SU-DHL-6 (cell line): Measurements from ENCODE around the gene C6orf89.

Experiments
- H2AFZ ChIP-seq: fragments of 200-600 bp; sonication (generic); 2 replicates; pipeline ENCODE4 v1.6.1; 2014; ENCODE audit warnings: low read depth, mild to moderate bottlenecking, moderate library complexity, mixed read lengths, antibody characterized with exemption, low read length; ENCODE audit not compliant: severe bottlenecking
- H3F3A ChIP-seq: fragments of 200-600 bp; shearing (Covaris generic); 2 replicates; pipeline ENCODE4 v1.6.0; 2016; ENCODE audit warnings: antibody characterized with exemption, mild to moderate bottlenecking; ENCODE audit not compliant: insufficient read depth
- H3K27ac ChIP-seq: fragments of 200-600 bp; sonication (generic); 2 replicates; pipeline ENCODE4 v1.5.1; 2016; ENCODE audit warnings: low read depth, mild to moderate bottlenecking, low read length, moderate library complexity, mixed read lengths
- H3K27me3 ChIP-seq: fragments of 200-600 bp; sonication (generic), shearing (Covaris generic); 2 replicates; pipeline ENCODE4 v1.6.0; 2014; ENCODE audit warnings: mild to moderate bottlenecking, low read length
- H3K36me3 ChIP-seq: fragments of 200-600 bp; sonication (generic); 2 replicates; pipeline ENCODE4 v1.6.1; 2014; ENCODE audit warnings: mild to moderate bottlenecking, low read length, mixed read lengths
- H3K4me2 ChIP-seq: fragments of 300-600, 200-600 bp; shearing (Covaris generic), sonication (generic); 2 replicates; pipeline ENCODE4 v1.6.0; 2014; ENCODE audit warnings: low read length, low read depth, mild to moderate bottlenecking; ENCODE audit not compliant: poor library complexity, severe bottlenecking
- H3K4me3 ChIP-seq: fragments of 200-600 bp; sonication (generic); 2 replicates; pipeline ENCODE4 v1.5.1; 2014; ENCODE audit warnings: antibody characterized with exemption, low read length, mild to moderate bottlenecking, mixed read lengths; ENCODE audit not compliant: insufficient read depth, poor library complexity, severe bottlenecking
- H3K79me2 ChIP-seq: fragments of 200-600 bp; sonication (generic); 2 replicates; pipeline ENCODE4 v1.6.1; 2014; ENCODE audit warnings: mild to moderate bottlenecking, low read length, moderate library complexity; ENCODE audit not compliant: insufficient read depth
- H3K9ac ChIP-seq: fragments of 200-600 bp; sonication (generic); 2 replicates; pipeline ENCODE4 v1.7.0; 2014; ENCODE audit warnings: mild to moderate bottlenecking, low read length
- H3K9me2 ChIP-seq: fragments of 200-600 bp; sonication (generic); replicated peaks from 2 replicates; pipeline ENCODE4 v1.6.1; 2014; ENCODE audit warnings: low read length; ENCODE audit not compliant: insufficient read depth
- H3K9me3 ChIP-seq: fragments of 200-600 bp; sonication (generic); 2 replicates; pipeline ENCODE4 v1.6.1; 2014; ENCODE audit warnings: low read length, mixed read lengths; ENCODE audit not compliant: insufficient read depth
- H4K20me1 ChIP-seq: fragments of 200-600 bp; sonication (generic); 2 replicates; pipeline ENCODE4 v1.6.1; 2014; ENCODE audit warnings: low read depth, mild to moderate bottlenecking, antibody characterized with exemption, low read length, moderate library complexity, mixed read lengths
- CTCF ChIP-seq: fragments of 200-600 bp; sonication (generic); IDR thresholded peaks from one replicate; pipeline ENCODE4 v1.5.1; 2017; ENCODE audit warnings: antibody characterized with exemption, mild to moderate bottlenecking, low read length, moderate library complexity; ENCODE audit not compliant: insufficient read depth, poor library complexity, severe bottlenecking
- EZH2phosphoT487 ChIP-seq: fragments of 200-600 bp; sonication (generic), shearing (Covaris generic); conservative IDR thresholded peaks from 2 replicates; pipeline ENCODE4 v1.6.1; 2018; ENCODE audit warnings: mild to moderate bottlenecking, antibody characterized with exemption, low read length, moderate library complexity, mixed read lengths

Gene C6orf89

GRCh38 chr6:36867471-36868224, 18.1 kb upstream of the C6orf89 start:
- peaks cover 38% of the 10 kb centered on the region for H3K36me3 ChIP-seq
- no peaks in the 10 kb centered on the region; the same call in 1 of the 2 replicates for H4K20me1 ChIP-seq

DNA sequence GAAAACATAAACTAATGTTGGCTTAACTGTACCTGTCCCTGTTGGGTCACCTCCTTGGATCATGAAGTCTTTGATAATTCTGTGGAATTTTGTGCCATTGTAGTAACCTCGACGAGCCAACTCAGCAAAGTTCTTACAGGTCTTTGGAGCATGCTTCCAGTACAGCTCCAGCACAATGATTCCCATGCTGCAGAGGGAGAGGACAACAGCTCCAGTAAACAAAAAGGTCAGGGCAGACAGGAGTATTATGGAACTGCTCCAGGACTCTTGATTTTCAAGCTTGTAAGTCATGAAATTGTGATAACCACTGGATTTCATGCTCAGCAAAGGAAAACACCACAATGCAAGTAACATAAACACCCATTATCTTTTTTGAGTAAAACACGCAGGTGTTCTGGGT, 14.1 kb upstream of the C6orf89 start:
- Histone ChIP-seq H3K27me3 (no peaks in the 10 kb centered on the region), H4K20me1 (no peaks in the 10 kb centered on the region; the same call in 1 of the 2 replicates), H3K36me3 (peaks cover 24% of the 10 kb centered on the region), H3K9me3 (no peaks in the 10 kb centered on the region), H2AFZ (no peak overlapping the region), H3K4me3 (no peak overlapping the region), H3K9me2 (no peaks in the 10 kb centered on the region), H3F3A (peaks cover 9% of the 10 kb centered on the region; the same call in 1 of the 2 replicates), H3K79me2 (peaks cover 76% of the 10 kb centered on the region), H3K9ac (no peak overlapping the region), H3K4me2 (no peak overlapping the region), H3K27ac (no peak overlapping the region)
- no peak for TF ChIP-seq EZH2phosphoT487
- TF ChIP-seq CTCF, result no peak

More at GRCh38 chr6:36867471-36868224, 18.1 kb upstream of the C6orf89 start:
- no peaks in the 10 kb centered on the region for H3K9me2 ChIP-seq
- no peaks in the 10 kb centered on the region for H3K27me3 ChIP-seq
- H2AFZ ChIP-seq, result no peak overlapping the region
- peaks cover 95% of the 10 kb centered on the region for H3K79me2 ChIP-seq
- peaks cover 3% of the 10 kb centered on the region; the same call in 1 of the 2 replicates for H3F3A ChIP-seq
- H3K27ac ChIP-seq, result no peak overlapping the region
- no peak overlapping the region for H3K9ac ChIP-seq
- H3K4me2 ChIP-seq, result no peak overlapping the region
- no peak for TF ChIP-seq CTCF
- no peak for TF ChIP-seq EZH2phosphoT487
- no peak overlapping the region for H3K4me3 ChIP-seq
- H3K9me3 ChIP-seq, result no peaks in the 10 kb centered on the region

- peak overlapping the region; percentile 82 for H3K4me3 ChIP-seq
- no peaks in the 10 kb centered on the region for H4K20me1 ChIP-seq
- H3K27me3 ChIP-seq, result no peaks in the 10 kb centered on the region
- no peak overlapping the region for H2AFZ ChIP-seq
- H3K79me2 ChIP-seq, result peaks cover 62% of the 10 kb centered on the region
- TF ChIP-seq EZH2phosphoT487 (no peak), CTCF (no peak)
- H3K9me2 ChIP-seq, result no peaks in the 10 kb centered on the region
- H3K36me3 ChIP-seq, result peaks cover 24% of the 10 kb centered on the region
- peaks cover 9% of the 10 kb centered on the region; the same call in 1 of the 2 replicates for H3F3A ChIP-seq
- H3K4me2 ChIP-seq, result peak overlapping the region; percentile 86
- H3K9me3 ChIP-seq, result no peaks in the 10 kb centered on the region
- peak overlapping the region; percentile 85 for H3K9ac ChIP-seq
- peak overlapping the region; percentile 80; the same call in 1 of the 2 replicates for H3K27ac ChIP-seq
Observed at GRCh38 chr6:36873115-36873514, 12.6 kb upstream of the C6orf89 start.
